NCI-H1417 (cell line): ENCODE data around the gene CD74.

Experiments
- DNase-seq, 3 experiments: peaks; one replicate each; lab custom pipeline; 2025; lab: John Stamatoyannopoulos, UW

Gene CD74

GRCh38 chr5:150364004-150364403 is 48.7 kb downstream of the CD74 start:
- DNase-seq, result no peak

- DNase-seq, result no peak
Observed at GRCh38 chr5:150363185-150363584, 49.5 kb downstream of the CD74 start.

GRCh38 chr5:150361301-150361700 is 51.4 kb downstream of the CD74 start:
- no peak for DNase-seq

GRCh38 chr5:150358261-150359095 is 54.2 kb downstream of the CD74 start:
- DNase-seq, result peak in 1 of 3 experiments; percentile 33

GRCh38 chr5:150357326-150358260 is 55.1 kb downstream of the CD74 start, which contains the start of gene TCOF1:
Gene TCOF1 (plus strand): TSS chr5:150357697. CDS start chr5:150357747, 50 bp downstream.
- peak; percentile 90 to 96 (median 93) for DNase-seq

GRCh38 chr5:150356575-150357294 is 56.0 kb downstream of the CD74 start:
- no peak for DNase-seq

GRCh38 chr5:150355791-150356190 is 56.9 kb downstream of the CD74 start:
- DNase-seq, result no peak

GRCh38 chr5:150353032-150353675 is 59.6 kb downstream of the CD74 start:
- peak in 1 of 3 experiments; percentile 7 for DNase-seq

- no peak for DNase-seq
Observed at GRCh38 chr5:150352244-150353031, 60.3 kb downstream of the CD74 start.
